Thyroid gland (tissue), 4 donors: ENCODE data around the gene POFUT1.
"Not testable (repeated sequence)": the region's sequence is repeated elsewhere in the genome, so short reads cannot be mapped to it uniquely, and the experiment has no call there.

Experiments
- POLR2A ChIP-seq, 2 donors: fragments of 450-650 bp; IDR thresholded peaks; one replicate each; pipeline ENCODE4 v1.6.1; 2017; ENCODE audit warnings: antibody characterized with exemption in 2 of 2, mild to moderate bottlenecking in 2 of 2, moderate library complexity in 1 of 2
- TF ChIP-seq, protein P1 (sequence below), 6 experiments: fragments of 200-600 bp in 3 of 6; fragments of 450-650 bp in 3 of 6; sonication (generic) in 3 of 6; IDR thresholded peaks; one replicate each; pipeline ENCODE4 v1.5.1; 2016 to 2019; ENCODE audit warnings: antibody characterized with exemption in 6 of 6, mild to moderate bottlenecking in 2 of 6, inconsistent platforms in 1 of 6, moderate library complexity in 1 of 6

DNA sequence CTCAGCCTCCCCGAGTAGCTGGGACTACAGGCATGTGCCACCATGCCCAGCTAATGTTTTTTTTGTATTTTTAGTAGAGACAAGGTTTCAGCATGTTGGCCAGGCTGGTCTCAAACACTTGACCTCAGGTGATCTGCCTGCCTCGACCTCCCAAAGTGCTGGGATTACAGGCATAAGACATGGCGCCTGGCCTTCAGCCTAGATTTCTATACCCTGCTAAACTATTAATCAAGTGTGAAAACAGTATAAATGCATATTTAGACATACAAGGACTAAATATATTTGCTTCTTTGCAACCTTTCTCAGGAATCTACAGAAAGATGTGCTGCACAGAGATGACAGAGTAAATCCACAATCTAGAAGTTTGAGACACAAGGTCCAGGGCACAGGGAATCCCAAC lies 67.5 kb downstream of the POFUT1 start:
- TF ChIP-seq POLR2A (IDR thresholded peaks at IDR 0.05) = not testable (repeated sequence)
- TF ChIP-seq, protein P1, sequence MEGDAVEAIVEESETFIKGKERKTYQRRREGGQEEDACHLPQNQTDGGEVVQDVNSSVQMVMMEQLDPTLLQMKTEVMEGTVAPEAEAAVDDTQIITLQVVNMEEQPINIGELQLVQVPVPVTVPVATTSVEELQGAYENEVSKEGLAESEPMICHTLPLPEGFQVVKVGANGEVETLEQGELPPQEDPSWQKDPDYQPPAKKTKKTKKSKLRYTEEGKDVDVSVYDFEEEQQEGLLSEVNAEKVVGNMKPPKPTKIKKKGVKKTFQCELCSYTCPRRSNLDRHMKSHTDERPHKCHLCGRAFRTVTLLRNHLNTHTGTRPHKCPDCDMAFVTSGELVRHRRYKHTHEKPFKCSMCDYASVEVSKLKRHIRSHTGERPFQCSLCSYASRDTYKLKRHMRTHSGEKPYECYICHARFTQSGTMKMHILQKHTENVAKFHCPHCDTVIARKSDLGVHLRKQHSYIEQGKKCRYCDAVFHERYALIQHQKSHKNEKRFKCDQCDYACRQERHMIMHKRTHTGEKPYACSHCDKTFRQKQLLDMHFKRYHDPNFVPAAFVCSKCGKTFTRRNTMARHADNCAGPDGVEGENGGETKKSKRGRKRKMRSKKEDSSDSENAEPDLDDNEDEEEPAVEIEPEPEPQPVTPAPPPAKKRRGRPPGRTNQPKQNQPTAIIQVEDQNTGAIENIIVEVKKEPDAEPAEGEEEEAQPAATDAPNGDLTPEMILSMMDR (IDR thresholded peaks at IDR 0.05) = not testable (repeated sequence)
